ENCODE measurements around the gene PCF11.

DNA sequence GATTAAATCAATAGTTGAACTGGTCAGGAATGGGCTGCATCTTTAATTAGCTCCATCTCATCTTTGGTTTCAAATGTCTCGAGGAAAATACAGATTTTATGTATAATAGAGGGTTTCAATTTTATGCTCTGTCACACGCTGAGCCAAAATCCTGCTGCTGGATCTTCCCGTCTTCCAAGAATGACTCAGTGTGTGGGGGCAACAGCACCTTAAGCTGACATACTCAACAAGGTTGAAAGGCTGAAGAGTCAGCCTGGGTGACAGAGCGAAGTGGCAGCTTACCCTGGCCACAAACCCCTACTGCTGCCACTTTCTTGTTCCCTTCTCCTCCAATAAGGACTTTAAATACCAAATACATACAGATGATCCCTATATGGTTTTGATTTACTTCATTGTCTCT, 9.0 kb upstream of the PCF11 start:
- TF ChIP-seq, protein P1, sequence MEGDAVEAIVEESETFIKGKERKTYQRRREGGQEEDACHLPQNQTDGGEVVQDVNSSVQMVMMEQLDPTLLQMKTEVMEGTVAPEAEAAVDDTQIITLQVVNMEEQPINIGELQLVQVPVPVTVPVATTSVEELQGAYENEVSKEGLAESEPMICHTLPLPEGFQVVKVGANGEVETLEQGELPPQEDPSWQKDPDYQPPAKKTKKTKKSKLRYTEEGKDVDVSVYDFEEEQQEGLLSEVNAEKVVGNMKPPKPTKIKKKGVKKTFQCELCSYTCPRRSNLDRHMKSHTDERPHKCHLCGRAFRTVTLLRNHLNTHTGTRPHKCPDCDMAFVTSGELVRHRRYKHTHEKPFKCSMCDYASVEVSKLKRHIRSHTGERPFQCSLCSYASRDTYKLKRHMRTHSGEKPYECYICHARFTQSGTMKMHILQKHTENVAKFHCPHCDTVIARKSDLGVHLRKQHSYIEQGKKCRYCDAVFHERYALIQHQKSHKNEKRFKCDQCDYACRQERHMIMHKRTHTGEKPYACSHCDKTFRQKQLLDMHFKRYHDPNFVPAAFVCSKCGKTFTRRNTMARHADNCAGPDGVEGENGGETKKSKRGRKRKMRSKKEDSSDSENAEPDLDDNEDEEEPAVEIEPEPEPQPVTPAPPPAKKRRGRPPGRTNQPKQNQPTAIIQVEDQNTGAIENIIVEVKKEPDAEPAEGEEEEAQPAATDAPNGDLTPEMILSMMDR (IDR thresholded peaks at IDR 0.05) = no peak
- TF ChIP-seq, protein P2, sequence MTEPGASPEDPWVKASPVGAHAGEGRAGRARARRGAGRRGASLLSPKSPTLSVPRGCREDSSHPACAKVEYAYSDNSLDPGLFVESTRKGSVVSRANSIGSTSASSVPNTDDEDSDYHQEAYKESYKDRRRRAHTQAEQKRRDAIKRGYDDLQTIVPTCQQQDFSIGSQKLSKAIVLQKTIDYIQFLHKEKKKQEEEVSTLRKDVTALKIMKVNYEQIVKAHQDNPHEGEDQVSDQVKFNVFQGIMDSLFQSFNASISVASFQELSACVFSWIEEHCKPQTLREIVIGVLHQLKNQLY (CRISPR knock-in tag; IDR thresholded peaks at IDR 0.05) = no peak
- TF ChIP-seq, protein P3, sequence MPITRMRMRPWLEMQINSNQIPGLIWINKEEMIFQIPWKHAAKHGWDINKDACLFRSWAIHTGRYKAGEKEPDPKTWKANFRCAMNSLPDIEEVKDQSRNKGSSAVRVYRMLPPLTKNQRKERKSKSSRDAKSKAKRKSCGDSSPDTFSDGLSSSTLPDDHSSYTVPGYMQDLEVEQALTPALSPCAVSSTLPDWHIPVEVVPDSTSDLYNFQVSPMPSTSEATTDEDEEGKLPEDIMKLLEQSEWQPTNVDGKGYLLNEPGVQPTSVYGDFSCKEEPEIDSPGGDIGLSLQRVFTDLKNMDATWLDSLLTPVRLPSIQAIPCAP (CRISPR knock-in tag; IDR thresholded peaks at IDR 0.05) = no peak
- TF ChIP-seq NFE2L1 (CRISPR knock-in tag; IDR thresholded peaks at IDR 0.05) (no peak), ATF3 (CRISPR knock-in tag; conservative IDR thresholded peaks at IDR 0.05) (no peak)
